GM18520 (cell line): ENCODE measurements around the gene SLC38A7.
"Not testable (repeated sequence)": the region's sequence is repeated elsewhere in the genome, so short reads cannot be mapped to it uniquely, and the experiment has no call there.

Experiments
- ATAC-seq: cut with Tn5 transposase; IDR thresholded peaks from one replicate; pipeline ENCODE4 v1.9.1; 2021; ENCODE audit not compliant: unreplicated experiment

Gene SLC38A7

GRCh38 chr16:58638148-58639036, 46.2 kb downstream of the SLC38A7 start:
- no peak for ATAC-seq

DNA sequence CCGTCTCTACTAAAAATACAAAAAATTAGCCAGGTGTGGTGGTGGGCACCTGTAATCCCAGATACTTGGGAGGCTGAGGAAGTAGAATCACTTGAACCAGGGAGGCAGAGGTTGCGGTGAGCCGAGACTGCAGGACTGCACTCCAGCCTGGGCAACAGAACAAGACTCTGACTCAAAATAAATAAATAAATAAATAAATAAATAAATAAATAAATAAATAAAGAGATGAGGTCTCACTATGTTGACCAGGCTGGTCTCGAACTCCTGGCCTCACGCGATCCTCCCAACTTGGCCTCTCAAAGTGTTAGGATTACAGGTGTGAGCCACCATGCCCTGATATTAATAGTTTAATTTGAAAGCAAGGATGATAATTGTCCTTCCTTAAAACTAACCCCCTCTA, 47.5 kb downstream of the SLC38A7 start:
- ATAC-seq, result not testable (repeated sequence)

- ATAC-seq, result no peak
These were observed 48.1 kb downstream of the SLC38A7 start for GRCh38 chr16:58636466-58636865.

DNA sequence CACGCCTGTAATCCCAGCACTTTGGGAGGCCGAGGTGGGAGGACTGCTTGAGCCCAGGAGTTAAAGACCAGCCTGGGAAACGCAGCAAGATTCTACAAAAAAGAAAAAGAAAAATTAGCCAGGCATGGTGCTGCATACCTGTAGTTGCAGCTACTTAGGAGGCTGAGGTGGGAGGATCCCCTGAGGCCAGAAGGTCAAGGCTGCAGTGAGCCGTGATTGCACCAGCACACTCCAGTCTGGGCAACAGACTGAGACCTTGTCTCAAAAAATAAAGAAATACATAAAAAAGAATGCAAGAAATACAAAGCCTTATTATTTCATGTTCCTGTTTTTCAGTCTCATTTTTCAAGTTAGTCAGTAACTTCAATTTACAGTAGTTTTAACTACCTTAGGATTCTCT, 49.1 kb downstream of the SLC38A7 start:
- ATAC-seq, result no peak

- ATAC-seq, result no peak
These were observed 50.2 kb downstream of the SLC38A7 start for GRCh38 chr16:58634265-58634802.

DNA sequence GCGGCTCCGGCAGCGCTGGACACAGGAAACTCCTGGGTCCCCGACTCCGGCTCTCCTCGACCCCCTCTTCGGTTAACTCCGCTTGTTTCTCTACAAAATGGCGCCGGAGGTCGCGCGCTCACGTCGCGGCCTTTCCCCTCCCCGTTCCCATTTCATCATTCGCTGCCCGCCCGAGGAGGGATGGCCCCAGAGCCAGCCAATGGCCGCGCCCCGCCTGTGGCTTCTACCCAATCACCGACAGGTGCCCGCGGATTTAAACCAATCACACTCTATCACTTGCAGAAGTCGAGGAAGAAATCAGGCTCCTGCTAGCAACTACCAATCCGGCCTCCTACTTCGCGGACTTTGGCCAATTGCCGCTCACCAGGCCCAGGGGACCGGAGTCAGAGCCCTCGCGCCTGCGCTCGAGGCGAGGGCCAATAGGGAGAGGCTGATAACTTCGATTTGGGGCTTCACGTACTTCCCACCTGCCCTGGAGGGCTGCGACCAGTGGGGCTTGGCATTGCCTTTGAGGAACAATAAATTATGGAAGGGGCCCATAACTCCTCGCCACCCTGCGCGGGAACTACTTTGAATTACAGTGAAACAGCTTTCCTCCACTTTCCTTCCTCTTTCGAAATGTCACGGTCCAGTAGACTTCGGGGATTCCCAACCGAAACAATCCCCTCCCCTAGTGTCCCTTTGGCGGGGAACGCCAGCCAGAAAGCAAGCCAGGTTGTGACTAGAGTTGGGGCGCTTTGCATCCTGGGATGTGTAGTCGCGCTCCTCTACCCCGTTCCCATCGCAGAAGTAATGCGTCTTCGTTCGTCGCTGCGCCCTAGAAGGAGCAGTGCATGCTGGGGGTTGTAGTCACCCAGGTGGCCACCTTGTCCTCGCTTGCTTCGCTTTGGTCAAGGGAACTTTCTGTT, 54.6 kb downstream of the SLC38A7 start, which contains the start of gene CNOT1:
TSS of gene CNOT1 (minus strand) at position 94 of the 908 bp plus-strand sequence. CDS start 30,489 bp downstream, outside the sequence.
- ATAC-seq, result peak; percentile 87

- no peak for ATAC-seq
These were observed 55.5 kb downstream of the SLC38A7 start for GRCh38 chr16:58628845-58629732.

DNA sequence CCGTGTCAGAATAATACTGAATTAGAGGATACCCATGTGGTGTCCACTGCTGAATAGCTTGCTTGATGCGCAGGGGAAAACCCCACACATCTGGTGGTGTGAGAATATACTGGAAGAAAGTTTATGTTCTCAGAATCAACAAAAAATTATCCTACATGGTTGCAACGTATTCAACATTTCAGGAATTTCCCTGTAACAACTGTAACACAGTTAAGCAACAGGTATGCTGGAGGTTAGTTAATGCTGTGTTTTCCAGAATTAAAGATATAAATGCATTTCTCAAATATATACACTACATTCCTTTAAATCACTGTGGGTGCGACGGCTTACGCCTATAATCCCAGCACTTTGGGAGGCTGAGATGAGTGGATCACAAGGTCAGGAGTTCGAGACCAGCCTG, 60.4 kb downstream of the SLC38A7 start:
- ATAC-seq, result no peak

DNA sequence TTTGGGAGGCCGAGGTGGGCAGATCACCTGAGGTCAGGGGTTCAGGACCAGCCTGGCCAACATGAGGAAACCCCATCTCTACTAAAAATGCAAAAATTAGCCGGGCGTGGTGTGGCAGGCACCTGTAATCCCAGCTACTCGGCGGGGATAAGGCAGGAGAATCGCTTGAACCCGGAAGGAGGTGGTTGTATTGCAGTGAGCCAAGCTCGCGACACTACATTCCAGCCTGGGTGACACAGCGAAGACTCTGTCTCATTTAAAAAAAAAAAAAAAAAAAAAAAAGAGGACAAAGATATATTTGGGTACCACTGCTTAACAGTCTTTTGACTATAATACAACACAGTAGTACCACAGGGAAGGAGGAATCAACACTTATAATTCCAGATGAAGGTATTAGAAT, 64.2 kb downstream of the SLC38A7 start:
- no peak for ATAC-seq

- ATAC-seq, result no peak
These were observed 69.3 kb downstream of the SLC38A7 start for GRCh38 chr16:58615280-58615679.
